ENCODE data around the gene CAPN8.

The CAPN8 gene

GRCh38 chr1:223654083-223654482, 11.4 kb downstream of the CAPN8 start:
- no peak for DNase-seq (ENCODE audit: low read depth in 2 of 2)
- no peak overlapping the region for H3K4me3 ChIP-seq (replicated peaks in 1 of 2; ENCODE audit: low read depth in 2 of 2, low read length in 2 of 2)
- TF ChIP-seq, protein P1, sequence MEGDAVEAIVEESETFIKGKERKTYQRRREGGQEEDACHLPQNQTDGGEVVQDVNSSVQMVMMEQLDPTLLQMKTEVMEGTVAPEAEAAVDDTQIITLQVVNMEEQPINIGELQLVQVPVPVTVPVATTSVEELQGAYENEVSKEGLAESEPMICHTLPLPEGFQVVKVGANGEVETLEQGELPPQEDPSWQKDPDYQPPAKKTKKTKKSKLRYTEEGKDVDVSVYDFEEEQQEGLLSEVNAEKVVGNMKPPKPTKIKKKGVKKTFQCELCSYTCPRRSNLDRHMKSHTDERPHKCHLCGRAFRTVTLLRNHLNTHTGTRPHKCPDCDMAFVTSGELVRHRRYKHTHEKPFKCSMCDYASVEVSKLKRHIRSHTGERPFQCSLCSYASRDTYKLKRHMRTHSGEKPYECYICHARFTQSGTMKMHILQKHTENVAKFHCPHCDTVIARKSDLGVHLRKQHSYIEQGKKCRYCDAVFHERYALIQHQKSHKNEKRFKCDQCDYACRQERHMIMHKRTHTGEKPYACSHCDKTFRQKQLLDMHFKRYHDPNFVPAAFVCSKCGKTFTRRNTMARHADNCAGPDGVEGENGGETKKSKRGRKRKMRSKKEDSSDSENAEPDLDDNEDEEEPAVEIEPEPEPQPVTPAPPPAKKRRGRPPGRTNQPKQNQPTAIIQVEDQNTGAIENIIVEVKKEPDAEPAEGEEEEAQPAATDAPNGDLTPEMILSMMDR (IDR thresholded peaks at IDR 0.05; ENCODE audit: low read depth, low read length): no peak

- no peak overlapping the region for H3K4me3 ChIP-seq (replicated peaks in 1 of 2; ENCODE audit: low read depth in 2 of 2, low read length in 2 of 2)
- DNase-seq (ENCODE audit: low read depth in 2 of 2): no peak
- TF ChIP-seq, protein P1 (IDR thresholded peaks at IDR 0.05; ENCODE audit: low read depth, low read length): no peak
Measured at GRCh38 chr1:223653431-223653830, 12.1 kb downstream of the CAPN8 start.

- DNase-seq (ENCODE audit: low read depth in 2 of 2): no peak
- H3K4me3 ChIP-seq (replicated peaks in 1 of 2; ENCODE audit: low read depth in 2 of 2, low read length in 2 of 2): no peak overlapping the region
- TF ChIP-seq, protein P1 (IDR thresholded peaks at IDR 0.05; ENCODE audit: low read depth, low read length): no peak
Measured at GRCh38 chr1:223653015-223653414, 12.5 kb downstream of the CAPN8 start.

GRCh38 chr1:223652436-223652941, 13.0 kb downstream of the CAPN8 start:
- no peak for DNase-seq (ENCODE audit: low read depth in 2 of 2)
- H3K4me3 ChIP-seq (replicated peaks in 1 of 2; ENCODE audit: low read depth in 2 of 2, low read length in 2 of 2): no peak overlapping the region
- TF ChIP-seq, protein P1 (IDR thresholded peaks at IDR 0.05; ENCODE audit: low read depth, low read length): no peak

DNA sequence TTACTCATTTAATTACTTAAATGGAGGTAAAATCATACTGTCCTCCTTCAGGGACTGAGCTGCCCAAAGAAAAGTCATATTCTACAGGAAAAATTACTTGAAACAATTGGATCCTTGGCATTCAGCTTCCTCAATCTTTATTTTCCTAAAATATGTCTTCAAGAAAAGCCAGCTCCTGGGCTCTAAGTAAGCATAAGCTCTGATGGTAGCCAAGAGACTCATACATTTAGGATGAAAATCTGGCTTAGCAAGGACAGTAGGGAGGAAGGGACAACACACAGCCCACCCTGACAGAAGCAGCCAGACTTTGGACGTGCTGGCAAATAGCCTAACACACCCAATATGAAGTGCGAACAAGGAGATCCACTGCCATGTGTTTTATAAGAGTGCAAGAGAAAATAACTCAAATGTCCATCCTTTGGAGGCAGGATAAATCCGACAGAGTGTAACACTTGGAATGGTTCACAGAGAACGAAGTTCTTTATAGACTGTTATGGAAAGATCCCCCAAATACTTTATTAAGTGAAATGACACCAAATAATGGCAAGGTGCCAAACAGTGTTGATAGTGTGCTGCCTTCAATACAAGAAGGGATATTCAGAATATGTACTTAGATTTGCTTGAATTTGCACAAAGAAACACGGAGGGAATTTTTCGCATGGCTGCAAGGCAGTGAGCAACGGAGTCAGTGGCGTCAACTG, 14.1 kb downstream of the CAPN8 start:
- TF ChIP-seq, protein P1 (IDR thresholded peaks at IDR 0.05; ENCODE audit: low read depth, low read length): no peak
- no peak overlapping the region for H3K4me3 ChIP-seq (replicated peaks in 1 of 2; ENCODE audit: low read depth in 2 of 2, low read length in 2 of 2)

DNA sequence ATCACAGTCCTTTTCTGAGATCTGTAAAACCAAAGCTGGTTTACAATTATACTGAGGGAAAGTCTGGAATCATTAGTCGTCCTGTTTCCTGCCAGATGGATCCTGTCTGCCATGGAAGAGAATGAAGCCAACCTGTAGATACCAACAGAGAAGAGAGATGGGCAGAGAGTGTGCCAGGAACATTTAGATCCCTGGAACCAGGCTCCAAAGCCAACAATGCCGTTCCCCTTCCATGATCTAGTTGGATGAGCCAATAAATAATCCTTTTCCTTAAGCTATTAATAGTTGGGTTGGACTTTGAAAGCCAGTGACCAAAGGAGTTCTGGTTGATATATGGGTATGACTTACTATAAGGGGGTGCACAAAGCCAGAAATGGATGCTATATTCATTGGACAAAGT, 15.0 kb downstream of the CAPN8 start:
- TF ChIP-seq, protein P1 (IDR thresholded peaks at IDR 0.05; ENCODE audit: low read depth, low read length): no peak
- DNase-seq (ENCODE audit: low read depth in 2 of 2): no peak

More for the DNA sequence above, 14.1 kb downstream of the CAPN8 start:
- DNase-seq (ENCODE audit: low read depth in 2 of 2): no peak

More for the DNA sequence above, 15.0 kb downstream of the CAPN8 start:
- H3K4me3 ChIP-seq (replicated peaks in 1 of 2; ENCODE audit: low read depth in 2 of 2, low read length in 2 of 2): no peak overlapping the region

Measured in cardiac fibroblast (primary cell).